IMR-90 (cell line): ENCODE data around the gene TK2. TPM values are rescaled to one million over a fixed set of nuclear protein-coding genes. Genes with fewer than 3 reads are reported as not detected.

Experiments used
- BHLHE40 ChIP-seq: fragments of 150-350 bp; IDR thresholded peaks from 2 replicates; pipeline ENCODE4 v1.6.1; 2016; ENCODE audit warnings: mild to moderate bottlenecking, low read depth, low read length
- CEBPB ChIP-seq: IDR thresholded peaks from 2 replicates; pipeline ENCODE4 v1.6.1; 2012; ENCODE audit warnings: low read depth, low read length, improper control_type of control experiment
- FOS ChIP-seq: fragments of 150-350 bp; IDR thresholded peaks from 2 replicates; pipeline ENCODE4 v1.6.1; 2016; ENCODE audit warnings: low read depth, low read length
- MAFK ChIP-seq: IDR thresholded peaks from 2 replicates; pipeline ENCODE4 v1.6.1; 2012; ENCODE audit warnings: low read depth, low read length, improper control_type of control experiment
- MAZ ChIP-seq: IDR thresholded peaks from 2 replicates; pipeline ENCODE4 v1.6.1; 2012; ENCODE audit warnings: low read depth, mild to moderate bottlenecking, low read length, improper control_type of control experiment, moderate library complexity, borderline replicate concordance
- polyA plus RNA-seq, 3 experiments: library from polyadenylated mRNA; depleted of rRNA; stranded (reverse); fragments of >200 nt; gene quantifications; 2 replicates each; pipeline ENCODE4 v1.2.3, GENCODE V29; 2012; ENCODE audit warnings: low replicate concordance in 1 of 3
- total RNA-seq: library from RNA; depleted of rRNA; stranded (reverse); fragments of >200 nt; gene quantifications from 2 replicates; pipeline ENCODE4 v1.2.3, GENCODE V29; 2012
- TF ChIP-seq, protein P1 (sequence below): fragments of 150-350 bp; IDR thresholded peaks from 2 replicates; pipeline ENCODE4 v1.6.1; 2017; ENCODE audit warnings: mild to moderate bottlenecking, antibody characterized with exemption, low read length, low read depth

The TK2 gene
- total and polyA plus RNA-seq, 2 of the 4 experiments (the other 2 are of a cell fraction) = 14.7 to 16.5 TPM

DNA sequence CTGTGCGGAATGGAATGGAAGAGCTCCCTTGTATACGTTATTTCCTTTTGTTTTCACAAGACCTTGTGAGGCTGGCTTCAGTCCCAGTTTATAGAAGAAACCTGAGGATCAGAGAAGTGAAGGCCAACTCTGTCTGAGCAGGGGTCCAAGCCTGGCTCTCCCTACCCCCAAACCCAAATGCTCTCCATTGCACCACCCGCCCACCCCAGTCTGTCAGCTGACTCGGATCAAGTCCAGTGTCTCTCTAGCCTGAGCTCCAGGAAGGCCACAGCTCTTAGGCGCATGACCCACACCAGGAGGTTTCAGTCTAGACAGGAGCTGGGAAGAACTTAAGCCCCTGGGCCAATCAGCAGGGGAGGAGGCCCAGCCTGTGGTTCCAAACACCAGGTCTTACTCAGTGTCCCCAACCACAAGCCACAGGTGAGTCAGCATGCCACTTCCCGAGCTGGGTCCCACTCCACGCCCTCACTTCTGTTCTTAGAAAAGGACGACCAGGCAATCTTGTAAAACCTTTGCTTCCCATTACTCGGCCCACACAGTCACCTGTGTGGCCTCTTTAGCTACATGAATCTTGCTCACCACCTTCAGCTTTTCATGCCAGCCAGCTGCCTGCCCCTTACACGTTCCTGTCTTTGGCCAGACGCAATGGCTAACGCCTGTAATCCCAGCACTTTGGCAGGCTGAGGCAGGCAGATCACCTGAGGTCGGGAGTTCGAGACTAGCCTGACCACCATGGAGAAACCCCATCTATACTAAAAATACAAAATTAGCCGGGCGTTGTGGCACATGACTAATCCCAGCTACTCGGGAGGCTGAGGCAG is 27.8 kb downstream of the TK2 start (continued):
- peak; percentile 33; the same call in 1 of the 2 replicates for TF ChIP-seq CEBPB
- TF ChIP-seq BHLHE40 = no peak
- TF ChIP-seq MAFK = no peak
- TF ChIP-seq MAZ = peak; percentile 26; the same call in 1 of the 2 replicates
- TF ChIP-seq, protein P1, sequence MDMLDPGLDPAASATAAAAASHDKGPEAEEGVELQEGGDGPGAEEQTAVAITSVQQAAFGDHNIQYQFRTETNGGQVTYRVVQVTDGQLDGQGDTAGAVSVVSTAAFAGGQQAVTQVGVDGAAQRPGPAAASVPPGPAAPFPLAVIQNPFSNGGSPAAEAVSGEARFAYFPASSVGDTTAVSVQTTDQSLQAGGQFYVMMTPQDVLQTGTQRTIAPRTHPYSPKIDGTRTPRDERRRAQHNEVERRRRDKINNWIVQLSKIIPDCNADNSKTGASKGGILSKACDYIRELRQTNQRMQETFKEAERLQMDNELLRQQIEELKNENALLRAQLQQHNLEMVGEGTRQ = peak; percentile 65
- TF ChIP-seq FOS = no peak
